A549 (cell line): Measurements from ENCODE around the gene TUBGCP5. TPM values are rescaled to one million over a fixed set of nuclear protein-coding genes. Genes with fewer than 3 reads are reported as not detected.
A peak's percentile ranks its signal among the peaks of the same experiment; 100 is the strongest.

Experiments used
- ATAC-seq, 2 experiments: fragments of 200-7000 bp in 1 of 2; fragments of >200 bp in 1 of 2; cut with Nextera tagmentation in 1 of 2; cut with Tn5 transposase in 1 of 2; 3 replicates each; pipeline versions ENCODE4 v1.8.0 to v1.9.1; 2018 to 2020; ENCODE audit warnings: mild to moderate bottlenecking in 1 of 2, moderate library complexity in 1 of 2
- CTCF ChIA-PET: fragments of 300-600 bp; sonication (Branson Sonifier 250); formaldehyde crosslinking; extraction: SDS; loops from one replicate; lab custom pipeline; 2021; ENCODE audit warnings: antibody characterized with exemption, inconsistent platforms; lab: Yijun Ruan, JAX
- POLR2A ChIA-PET: fragments of 350-600 bp; formaldehyde crosslinking; extraction: SDS; loops from one replicate; lab custom pipeline; 2021; ENCODE audit warnings: antibody characterized with exemption, inconsistent platforms; lab: Yijun Ruan, JAX
- DNase-seq, 2 experiments: peaks; one replicate each; pipeline versions ENCODE4 v3.0.0 to v3.0.0-alpha.2; 2011 to 2016; ENCODE audit warnings: low read depth in 1 of 2, low spot score in 1 of 2
- FAIRE-seq: peaks from 2 replicates; lab custom pipeline; 2011; peaks lifted over from hg19 to GRCh38; lab: Jason Lieb, UNC
- H3K27ac ChIP-seq, 2 experiments: fragments of >200 bp; sonication (Bioruptor Twin); formaldehyde crosslinking; 3 replicates each; pipeline ENCODE4 v1.5.1; 2016 to 2017
- H3K4me1 ChIP-seq: fragments of >200 bp; sonication (Bioruptor Twin); formaldehyde crosslinking; 3 replicates; pipeline ENCODE4 v1.6.1; 2016
- H3K4me2 ChIP-seq: fragments of >200 bp; sonication (Bioruptor Twin); formaldehyde crosslinking; 3 replicates; pipeline ENCODE4 v1.6.1; 2016
- H3K4me3 ChIP-seq: fragments of >200 bp; sonication (Bioruptor Twin); formaldehyde crosslinking; 3 replicates; pipeline ENCODE4 v1.5.1; 2016
- H3K9me3 ChIP-seq: fragments of >200 bp; sonication (Bioruptor Twin); formaldehyde crosslinking; 3 replicates; pipeline ENCODE4 v1.6.1; 2016
- BCL3 ChIP-seq: fragments of >200 bp; sonication (Bioruptor Twin); formaldehyde crosslinking; IDR thresholded peaks from 3 replicates; pipeline ENCODE4 v1.6.1; 2016
- CHD2 ChIP-seq: fragments of 150-350 bp; IDR thresholded peaks from 2 replicates; pipeline ENCODE4 v1.6.1; 2014; ENCODE audit warnings: low read length; ENCODE audit not compliant: partially characterized antibody
- CHD4 ChIP-seq: fragments of 200-600 bp; sonication (generic); IDR thresholded peaks from 2 replicates; pipeline ENCODE4 v1.6.1; 2016; ENCODE audit warnings: antibody characterized with exemption, mild to moderate bottlenecking, borderline replicate concordance
- E2F6 ChIP-seq: IDR thresholded peaks from 2 replicates; pipeline ENCODE4 v1.6.1; 2012; ENCODE audit warnings: low read depth, borderline replicate concordance
- ELK1 ChIP-seq: fragments of 150-350 bp; IDR thresholded peaks from 2 replicates; pipeline ENCODE4 v1.6.1; 2014; ENCODE audit warnings: low read depth, mild to moderate bottlenecking, low read length
- FOSL2 ChIP-seq, 2 experiments: fragments of 450-650 bp in 1 of 2; fragments of >200 bp in 1 of 2; sonication (Bioruptor Twin) in 1 of 2; formaldehyde crosslinking; IDR thresholded peaks; 2 replicates each; pipeline versions ENCODE4 v1.5.0 to v1.6.1; 2016 to 2020; ENCODE audit warnings: mild to moderate bottlenecking in 1 of 2, moderate library complexity in 1 of 2
- GATA3 ChIP-seq: IDR thresholded peaks from 2 replicates; pipeline ENCODE4 v1.6.1; 2012; ENCODE audit warnings: borderline replicate concordance
- HES2 ChIP-seq: fragments of >200 bp; sonication (Bioruptor Twin); formaldehyde crosslinking; IDR thresholded peaks from 2 replicates; pipeline ENCODE4 v1.6.1; 2016
- HEYL ChIP-seq: fragments of 250-450 bp; sonication (Bioruptor Pico); IDR thresholded peaks from 2 replicates; pipeline ENCODE4 v1.8.0; 2021; ENCODE audit warnings: mild to moderate bottlenecking, moderate library complexity
- JUN ChIP-seq, 2 experiments: fragments of >200 bp; sonication (Bioruptor Twin); formaldehyde crosslinking; IDR thresholded peaks; 2 replicates in 1 of 2; 3 replicates in 1 of 2; pipeline ENCODE4 v1.6.1; 2016 to 2017
- KDM5A ChIP-seq: fragments of 200-600 bp; sonication (generic); IDR thresholded peaks from 2 replicates; pipeline ENCODE4 v1.6.1; 2016; ENCODE audit warnings: antibody characterized with exemption, mild to moderate bottlenecking
- MAFK ChIP-seq: fragments of 450-650 bp; IDR thresholded peaks from 2 replicates; pipeline ENCODE4 v1.6.1; 2014; ENCODE audit not compliant: partially characterized antibody
- MAX ChIP-seq: IDR thresholded peaks from 2 replicates; pipeline ENCODE4 v1.6.1; 2012
- MAZ ChIP-seq: fragments of 150-350 bp; IDR thresholded peaks from 2 replicates; pipeline ENCODE4 v1.6.1; 2014; ENCODE audit warnings: antibody characterized with exemption, low read depth, low read length, borderline replicate concordance
- MYC ChIP-seq: IDR thresholded peaks from 2 replicates; pipeline ENCODE4 v1.6.1; 2012; ENCODE audit warnings: mild to moderate bottlenecking, inconsistent platforms, low read length, improper control_type of control experiment, borderline replicate concordance
- NFE2L2 ChIP-seq: fragments of 150-350 bp; conservative IDR thresholded peaks from 2 replicates; pipeline ENCODE4 v1.6.1; 2014; ENCODE audit warnings: low read length
- NPAS2 ChIP-seq: fragments of 250-450 bp; sonication (Bioruptor Pico); IDR thresholded peaks from 2 replicates; pipeline ENCODE4 v1.8.0; 2022; ENCODE audit warnings: mild to moderate bottlenecking, moderate library complexity, borderline replicate concordance
- NR3C1 ChIP-seq: fragments of >200 bp; sonication (Bioruptor Twin); formaldehyde crosslinking; IDR thresholded peaks from 3 replicates; pipeline ENCODE4 v1.6.1; 2017
- PBX3 ChIP-seq: IDR thresholded peaks from 2 replicates; pipeline ENCODE4 v1.6.1; 2012
- PHF8 ChIP-seq: fragments of 200-600 bp; sonication (generic); IDR thresholded peaks from 2 replicates; pipeline ENCODE4 v1.6.1; 2016; ENCODE audit warnings: low read depth, mild to moderate bottlenecking, antibody characterized with exemption, moderate library complexity, borderline replicate concordance
- POLR2A ChIP-seq: IDR thresholded peaks from 2 replicates; pipeline ENCODE4 v1.6.1; 2012; ENCODE audit warnings: mild to moderate bottlenecking, low read length
- RAD21 ChIP-seq, 2 experiments: fragments of >200 bp in 1 of 2; sonication (Bioruptor Twin) in 1 of 2; formaldehyde crosslinking in 1 of 2; IDR thresholded peaks in 1 of 2; conservative IDR thresholded peaks in 1 of 2; 2 replicates in 1 of 2; 3 replicates in 1 of 2; pipeline ENCODE4 v1.6.1; 2012 to 2018; ENCODE audit warnings: inconsistent platforms in 1 of 2
- RARB ChIP-seq: fragments of 250-450 bp; sonication (Bioruptor Pico); IDR thresholded peaks from 2 replicates; pipeline ENCODE4 v1.8.0; 2021; ENCODE audit warnings: mild to moderate bottlenecking, moderate library complexity
- REST ChIP-seq: fragments of 200-600 bp; sonication (generic); IDR thresholded peaks from 2 replicates; pipeline ENCODE4 v1.6.1; 2016; ENCODE audit warnings: antibody characterized with exemption, mild to moderate bottlenecking, moderate library complexity
- RFX5 ChIP-seq: fragments of 450-650 bp; IDR thresholded peaks from 2 replicates; pipeline ENCODE4 v1.7.1; 2014; ENCODE audit warnings: antibody characterized with exemption, mild to moderate bottlenecking, moderate library complexity
- RNF2 ChIP-seq: fragments of 200-600 bp; sonication (generic); IDR thresholded peaks from 2 replicates; pipeline ENCODE4 v1.6.1; 2016; ENCODE audit warnings: low read depth, mild to moderate bottlenecking, antibody characterized with exemption, moderate library complexity, borderline replicate concordance
- SREBF2 ChIP-seq: fragments of 450-650 bp; IDR thresholded peaks from 2 replicates; pipeline ENCODE4 v1.6.1; 2014; ENCODE audit warnings: mild to moderate bottlenecking, moderate library complexity
- TFCP2L1 ChIP-seq: fragments of 250-450 bp; sonication (Bioruptor Pico); IDR thresholded peaks from 2 replicates; pipeline ENCODE4 v1.5.0; 2021; ENCODE audit warnings: mild to moderate bottlenecking
- TP53 ChIP-seq: fragments of 250-450 bp; sonication (Bioruptor Pico); IDR thresholded peaks from 2 replicates; pipeline ENCODE4 v1.5.0; 2021; ENCODE audit warnings: mild to moderate bottlenecking, moderate library complexity
- ZC3H11A ChIP-seq: fragments of 450-650 bp; IDR thresholded peaks from 2 replicates; pipeline ENCODE4 v1.6.1; 2014; ENCODE audit warnings: antibody characterized with exemption, mild to moderate bottlenecking
- WGBS: methylation state at CpG from one replicate; pipeline ENCODE4 v1.1.6; 2017; ENCODE audit errors: missing lambda C conversion rate; 5-methylcytosine and 5-hydroxymethylcytosine counted together
- polyA minus RNA-seq: library from RNA; depleted of rRNA, polyadenylated mRNA; stranded (reverse); fragments of >200 nt; gene quantifications from 2 replicates; pipeline ENCODE4 v1.2.3, GENCODE V29; 2011; rRNA and poly(A)+ RNA removed
- polyA plus RNA-seq, 4 experiments: library from polyadenylated mRNA; depleted of rRNA in 3 of 4; stranded (reverse); fragments of >200 nt; fragmentation: RNase III in 1 of 4; extraction: RNeasy Plus Mini Kit Qiagen cat#74134 plus additional on column Dnase treatment in 1 of 4; gene quantifications; 2 replicates in 3 of 4; 3 replicates in 1 of 4; pipeline ENCODE4 v1.2.3, GENCODE V29; 2011 to 2017

Gene TUBGCP5
- polyA plus RNA-seq (2011; rRNA removed) (35.5 and 41.0 TPM in 2 replicates), polyA plus RNA-seq (2017; fragmentation: RNase III; extraction: RNeasy Plus Mini Kit Qiagen cat#74134 plus additional on column Dnase treatment) (26.3 to 31.5 TPM (median 31.1 TPM) in 3 replicates), polyA minus RNA-seq (23.1 and 23.8 TPM in 2 replicates)
- polyA plus RNA-seq (2012; cell fraction: cytosol; rRNA removed), result 13.7 and 14.6 TPM in 2 replicates
- 15.4 and 21.0 TPM in 2 replicates for polyA plus RNA-seq (2012; cell fraction: nucleus; rRNA removed)

GRCh38 chr15:23039143-23039916 lies at the start of gene TUBGCP5:
Gene TUBGCP5, minus strand, starts transcription at chr15:23039569. Its CDS starts 26 bp downstream, at chr15:23039543.
- CTCF ChIA-PET, result interaction anchor here (0.5 to 1.7 kb wide), 9 partner anchors 9 to 428 kb away, joined by 3 to 8 read pairs (median 3); no protein-coding TSS in a partner anchor
- Histone ChIP-seq H3K4me1 (peaks cover 13% of the 10 kb centered on the region), H3K4me3 (peak within 1 kb of the TSS; percentile 72), H3K4me2 (peak within 1 kb of the TSS; percentile 95), H3K9me3 (no peaks in the 10 kb centered on the region; the same call in 2 of the 3 replicates), H3K27ac (peak within 1 kb of the TSS; percentile 85 to 98)
- WGBS, result under 1% methylated on average over 45 of the region's 92 CpGs
- DNase-seq, result peak; percentile 96 to 99
- POLR2A ChIA-PET, result interaction anchor here (0.6 to 1.9 kb wide), 14 partner anchors 11 to 433 kb away, joined by 3 to 34 read pairs (median 4); partner anchors contain the start of genes CYFIP1 and NIPA2
- peak; percentile 94 to 97 for ATAC-seq
- TF ChIP-seq TP53 (CRISPR knock-in tag), result peak; percentile 57; the same call in 1 of the 2 replicates
- TF ChIP-seq ZC3H11A, result no peak
- peak; percentile 59 for TF ChIP-seq MAFK
- peak; percentile 87; the same call in 1 of the 2 replicates for TF ChIP-seq GATA3
- no peak for TF ChIP-seq FOSL2 (IDR thresholded peaks at IDR 0.05)
- no peak for TF ChIP-seq FOSL2 (CRISPR knock-in tag; IDR thresholded peaks at IDR 0.05)
- no peak for TF ChIP-seq MAZ
- TF ChIP-seq KDM5A, result peak; percentile 69
- no peak; a peak in 1 of 5 replicates for TF ChIP-seq RAD21 (conservative IDR thresholded peaks at IDR 0.05 in 1 of 2, IDR thresholded peaks at IDR 0.05 in 1 of 2)
- TF ChIP-seq CHD4, result no peak
- TF ChIP-seq NR3C1, result no peak
- TF ChIP-seq BCL3, result peak; percentile 78; the same call in 2 of the 3 replicates
- peak; percentile 76 for TF ChIP-seq E2F6
- 0 out of 2 replicates have a peak, but pooled peaks have one; percentile 21 for TF ChIP-seq PBX3
- no peak for TF ChIP-seq HEYL
- TF ChIP-seq MYC, result no peak; the same call in 1 of the 2 replicates
- no peak for TF ChIP-seq HES2
- peak; percentile 100 for TF ChIP-seq CHD2
- no peak for TF ChIP-seq NPAS2 (CRISPR knock-in tag)
- TF ChIP-seq RARB (CRISPR knock-in tag), result no peak
- TF ChIP-seq PHF8, result peak; percentile 84
- TF ChIP-seq RFX5, result no peak
- peak; percentile 99 for TF ChIP-seq REST
- no peak for TF ChIP-seq SREBF2
- TF ChIP-seq MAX, result peak; percentile 90
- no peak for TF ChIP-seq RNF2
- TF ChIP-seq ELK1, result no peak
- TF ChIP-seq POLR2A, result peak; percentile 98
- no peak for TF ChIP-seq NFE2L2
- peak; percentile 73 to 98 for TF ChIP-seq JUN (IDR thresholded peaks at IDR 0.05)
- no peak for TF ChIP-seq TFCP2L1 (CRISPR knock-in tag)
- no peak for FAIRE-seq
